ENCODE data around the gene DAB2. TPM values are rescaled to one million over a fixed set of nuclear protein-coding genes. Genes with fewer than 3 reads are reported as not detected.

The DAB2 gene
- total RNA-seq, 3 donors from 2014 or later = 112 to 240 (median 119) TPM

- Histone ChIP-seq H3K27me3 (no peaks in the 10 kb centered on the region), H3K36me3 (no peaks in the 10 kb centered on the region), H3K4me1 (no peaks in the 10 kb centered on the region), H3K27ac (no peak overlapping the region), H3K9me3 (peaks cover 8 to 10% of the 10 kb centered on the region in 2 donors), H3K4me3 (no peak overlapping the region)
- TF ChIP-seq POLR2A (IDR thresholded peaks at IDR 0.05) = no peak
- TF ChIP-seq CTCF (IDR thresholded peaks at IDR 0.05) = no peak
- TF ChIP-seq POLR2AphosphoS5 (IDR thresholded peaks at IDR 0.05) = no peak
- intact Hi-C loops (cut with DNase I; ENCODE audit: low total_unique reads) = no loop called here
- DNase-seq (ENCODE audit: low spot score in 2 of 2) = no peak
These were observed 69.5 kb downstream of the DAB2 start for GRCh38 chr5:39355324-39355723.

- no peaks in the 10 kb centered on the region for H3K36me3 ChIP-seq
- H3K4me3 ChIP-seq = no peak overlapping the region
- DNase-seq (ENCODE audit: low spot score in 2 of 2) = no peak
- H3K27ac ChIP-seq = no peak overlapping the region
- no peak for TF ChIP-seq CTCF (IDR thresholded peaks at IDR 0.05)
- no peak for TF ChIP-seq POLR2A (IDR thresholded peaks at IDR 0.05)
- no peak for TF ChIP-seq POLR2AphosphoS5 (IDR thresholded peaks at IDR 0.05)
- no peaks in the 10 kb centered on the region for H3K4me1 ChIP-seq
- intact Hi-C loops (cut with DNase I; ENCODE audit: low total_unique reads) = no loop called here
- H3K27me3 ChIP-seq = no peaks in the 10 kb centered on the region
- H3K9me3 ChIP-seq = peaks cover 8 to 12% of the 10 kb centered on the region in 2 donors
These were observed 70.9 kb downstream of the DAB2 start for GRCh38 chr5:39353717-39354399.

- intact Hi-C loops (cut with DNase I; ENCODE audit: low total_unique reads) = no loop called here
- Histone ChIP-seq H3K27me3 (no peaks in the 10 kb centered on the region), H3K9me3 (peaks cover 8 to 12% of the 10 kb centered on the region in 2 donors), H3K4me1 (no peaks in the 10 kb centered on the region), H3K36me3 (no peaks in the 10 kb centered on the region), H3K27ac (no peak overlapping the region), H3K4me3 (no peak overlapping the region)
- DNase-seq (ENCODE audit: low spot score in 2 of 2) = no peak
- TF ChIP-seq CTCF (IDR thresholded peaks at IDR 0.05) (no peak), POLR2AphosphoS5 (IDR thresholded peaks at IDR 0.05) (no peak), POLR2A (IDR thresholded peaks at IDR 0.05) (no peak)
These were observed 71.8 kb downstream of the DAB2 start for GRCh38 chr5:39352951-39353350.

- TF ChIP-seq POLR2AphosphoS5 (IDR thresholded peaks at IDR 0.05) (no peak), CTCF (IDR thresholded peaks at IDR 0.05) (no peak)
- Histone ChIP-seq H3K36me3 (no peaks in the 10 kb centered on the region), H3K4me1 (no peaks in the 10 kb centered on the region), H3K4me3 (no peak overlapping the region), H3K27ac (no peak overlapping the region), H3K9me3 (peaks cover 8 to 12% of the 10 kb centered on the region in 2 donors), H3K27me3 (no peaks in the 10 kb centered on the region)
- intact Hi-C loops (cut with DNase I; ENCODE audit: low total_unique reads) = no loop called here
- no peak for DNase-seq (ENCODE audit: low spot score in 2 of 2)
These were observed 72.6 kb downstream of the DAB2 start for GRCh38 chr5:39352170-39352569.

- Histone ChIP-seq H3K4me3 (no peak overlapping the region), H3K4me1 (no peaks in the 10 kb centered on the region), H3K27ac (no peak overlapping the region), H3K36me3 (no peaks in the 10 kb centered on the region), H3K27me3 (no peaks in the 10 kb centered on the region), H3K9me3 (peaks cover 8 to 12% of the 10 kb centered on the region in 2 donors)
- intact Hi-C loops (cut with DNase I; ENCODE audit: low total_unique reads) = no loop called here
- no peak for TF ChIP-seq POLR2AphosphoS5 (IDR thresholded peaks at IDR 0.05)
- DNase-seq (ENCODE audit: low spot score in 2 of 2) = no peak
These were observed 75.3 kb downstream of the DAB2 start for GRCh38 chr5:39349484-39349883.

All from breast epithelium (tissue), 4 donors.